SK-N-SH treated with all-trans-retinoic acid at 6 μM for 48 hours (cell line): Measurements from ENCODE around the gene PPP3CA.

Experiments used
- ATAC-seq: fragments of 200-7000 bp; cut with Tn5 transposase; 3 replicates; pipeline ENCODE4 v1.9.1; 2020; ENCODE audit warnings: mild to moderate bottlenecking, moderate library complexity
- ARNTL ChIP-seq: fragments of 450-650 bp; formaldehyde crosslinking; IDR thresholded peaks from 2 replicates; pipeline ENCODE4 v1.5.0; 2020; ENCODE audit warnings: low read depth, mild to moderate bottlenecking, moderate library complexity, borderline replicate concordance
- BACH2 ChIP-seq: fragments of 250-450 bp; sonication (Bioruptor Pico); IDR thresholded peaks from 2 replicates; pipeline ENCODE4 v1.9.0; 2021; ENCODE audit warnings: mild to moderate bottlenecking, borderline replicate concordance
- CSDC2 ChIP-seq: fragments of 250-450 bp; sonication (Bioruptor Pico); IDR thresholded peaks from 2 replicates; pipeline ENCODE4 v1.5.0; 2020; ENCODE audit warnings: mild to moderate bottlenecking, moderate library complexity
- ESRRG ChIP-seq: fragments of 250-450 bp; sonication (Bioruptor Pico); IDR thresholded peaks from 2 replicates; pipeline ENCODE4 v1.6.1; 2021; ENCODE audit warnings: mild to moderate bottlenecking
- ISL1 ChIP-seq: fragments of 250-450 bp; sonication (Bioruptor Pico); IDR thresholded peaks from 2 replicates; pipeline ENCODE4 v2.1.2; 2022; ENCODE audit warnings: mild to moderate bottlenecking, moderate library complexity
- OSR1 ChIP-seq: fragments of 250-450 bp; sonication (Bioruptor Pico); IDR thresholded peaks from 2 replicates; pipeline ENCODE4 v1.8.0; 2022; ENCODE audit warnings: moderate library complexity, mild to moderate bottlenecking, inconsistent platforms
- PPARA ChIP-seq: fragments of 250-450 bp; sonication (Bioruptor Pico); IDR thresholded peaks from 2 replicates; pipeline ENCODE4 v1.5.0; 2020; ENCODE audit warnings: mild to moderate bottlenecking, borderline replicate concordance
- RARB ChIP-seq: fragments of 250-450 bp; sonication (Bioruptor Pico); IDR thresholded peaks from 2 replicates; pipeline ENCODE4 v1.8.0; 2021; ENCODE audit warnings: mild to moderate bottlenecking, moderate library complexity
- SNAI2 ChIP-seq: fragments of 250-450 bp; sonication (Bioruptor Pico); IDR thresholded peaks from 2 replicates; pipeline ENCODE4 v1.5.0; 2020; ENCODE audit warnings: mild to moderate bottlenecking, moderate library complexity
- TCF4 ChIP-seq: fragments of 250-450 bp; sonication (Bioruptor Pico); IDR thresholded peaks from 2 replicates; pipeline ENCODE4 v1.8.0; 2021; ENCODE audit warnings: mild to moderate bottlenecking, moderate library complexity, borderline replicate concordance
- TOX ChIP-seq: fragments of 250-450 bp; sonication (Bioruptor Pico); IDR thresholded peaks from 2 replicates; pipeline ENCODE4 v1.8.0; 2021; ENCODE audit warnings: mild to moderate bottlenecking, moderate library complexity, borderline replicate concordance
- ZC3H10 ChIP-seq: fragments of 250-450 bp; sonication (Bioruptor Pico); IDR thresholded peaks from 2 replicates; pipeline ENCODE4 v1.5.1; 2021; ENCODE audit warnings: mild to moderate bottlenecking, moderate library complexity
- ZFP3 ChIP-seq: fragments of 250-450 bp; sonication (Bioruptor Pico); IDR thresholded peaks from 2 replicates; pipeline ENCODE4 v1.5.0; 2020; ENCODE audit warnings: mild to moderate bottlenecking, moderate library complexity
- ZFP30 ChIP-seq: fragments of 450-650 bp; formaldehyde crosslinking; IDR thresholded peaks from 2 replicates; pipeline ENCODE4 v1.5.0; 2022; ENCODE audit warnings: mild to moderate bottlenecking, moderate library complexity
- ZNF565 ChIP-seq: fragments of 450-650 bp; formaldehyde crosslinking; conservative IDR thresholded peaks from 2 replicates; pipeline ENCODE4 v1.5.0; 2020; ENCODE audit warnings: low read depth, mild to moderate bottlenecking, moderate library complexity
- ZNF8 ChIP-seq: fragments of 450-650 bp; formaldehyde crosslinking; IDR thresholded peaks from 2 replicates; pipeline ENCODE4 v1.5.0; 2020; ENCODE audit warnings: mild to moderate bottlenecking, moderate library complexity
- TF ChIP-seq, protein P1 (sequence below): fragments of 250-450 bp; sonication (Bioruptor Pico); IDR thresholded peaks from 2 replicates; pipeline ENCODE4 v1.5.1; 2020; ENCODE audit warnings: low read depth, mild to moderate bottlenecking, moderate library complexity
- TF ChIP-seq, protein P2 (sequence below): fragments of 250-450 bp; sonication (Bioruptor Pico); IDR thresholded peaks from 2 replicates; pipeline ENCODE4 v1.8.0; 2021; ENCODE audit warnings: low read depth, mild to moderate bottlenecking, moderate library complexity, borderline replicate concordance
- TF ChIP-seq, protein P3 (sequence below): fragments of 250-450 bp; sonication (Bioruptor Pico); IDR thresholded peaks from 2 replicates; pipeline ENCODE4 v1.8.0; 2020; ENCODE audit warnings: mild to moderate bottlenecking, moderate library complexity, borderline replicate concordance
- TF ChIP-seq, protein P4 (sequence below): fragments of 250-450 bp; sonication (Bioruptor Pico); IDR thresholded peaks from 2 replicates; pipeline ENCODE4 v1.5.1; 2021; ENCODE audit warnings: mild to moderate bottlenecking, moderate library complexity

Gene PPP3CA

DNA sequence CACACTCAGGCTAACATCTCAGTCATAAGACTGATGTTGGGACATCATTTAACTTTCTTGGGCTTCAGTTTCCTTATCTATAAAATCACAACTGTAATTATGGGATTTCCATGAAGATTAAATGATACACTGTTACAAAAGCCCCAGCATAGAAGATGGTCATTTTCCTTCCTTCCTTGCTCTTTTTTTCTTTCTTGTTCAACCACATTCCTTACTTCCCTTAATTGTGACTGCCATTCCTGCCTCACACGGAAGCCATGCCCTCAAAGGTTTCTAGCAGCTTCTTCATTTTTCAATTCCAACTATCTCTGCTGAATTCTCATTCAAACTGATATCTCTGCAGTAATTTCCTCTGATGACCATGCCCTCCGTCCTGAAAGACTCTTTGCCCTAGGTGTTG lies 311.8 kb downstream of the PPP3CA start:
- no peak for TF ChIP-seq ZNF565 (CRISPR knock-in tag)
- no peak for TF ChIP-seq ZFP3 (CRISPR knock-in tag)
- TF ChIP-seq ISL1 (CRISPR knock-in tag): no peak
- no peak for TF ChIP-seq SNAI2
- no peak for TF ChIP-seq TOX
- TF ChIP-seq, protein P1, sequence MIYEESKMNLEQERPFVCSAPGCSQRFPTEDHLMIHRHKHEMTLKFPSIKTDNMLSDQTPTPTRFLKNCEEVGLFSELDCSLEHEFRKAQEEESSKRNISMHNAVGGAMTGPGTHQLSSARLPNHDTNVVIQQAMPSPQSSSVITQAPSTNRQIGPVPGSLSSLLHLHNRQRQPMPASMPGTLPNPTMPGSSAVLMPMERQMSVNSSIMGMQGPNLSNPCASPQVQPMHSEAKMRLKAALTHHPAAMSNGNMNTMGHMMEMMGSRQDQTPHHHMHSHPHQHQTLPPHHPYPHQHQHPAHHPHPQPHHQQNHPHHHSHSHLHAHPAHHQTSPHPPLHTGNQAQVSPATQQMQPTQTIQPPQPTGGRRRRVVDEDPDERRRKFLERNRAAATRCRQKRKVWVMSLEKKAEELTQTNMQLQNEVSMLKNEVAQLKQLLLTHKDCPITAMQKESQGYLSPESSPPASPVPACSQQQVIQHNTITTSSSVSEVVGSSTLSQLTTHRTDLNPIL (CRISPR knock-in tag): no peak
- TF ChIP-seq, protein P2, sequence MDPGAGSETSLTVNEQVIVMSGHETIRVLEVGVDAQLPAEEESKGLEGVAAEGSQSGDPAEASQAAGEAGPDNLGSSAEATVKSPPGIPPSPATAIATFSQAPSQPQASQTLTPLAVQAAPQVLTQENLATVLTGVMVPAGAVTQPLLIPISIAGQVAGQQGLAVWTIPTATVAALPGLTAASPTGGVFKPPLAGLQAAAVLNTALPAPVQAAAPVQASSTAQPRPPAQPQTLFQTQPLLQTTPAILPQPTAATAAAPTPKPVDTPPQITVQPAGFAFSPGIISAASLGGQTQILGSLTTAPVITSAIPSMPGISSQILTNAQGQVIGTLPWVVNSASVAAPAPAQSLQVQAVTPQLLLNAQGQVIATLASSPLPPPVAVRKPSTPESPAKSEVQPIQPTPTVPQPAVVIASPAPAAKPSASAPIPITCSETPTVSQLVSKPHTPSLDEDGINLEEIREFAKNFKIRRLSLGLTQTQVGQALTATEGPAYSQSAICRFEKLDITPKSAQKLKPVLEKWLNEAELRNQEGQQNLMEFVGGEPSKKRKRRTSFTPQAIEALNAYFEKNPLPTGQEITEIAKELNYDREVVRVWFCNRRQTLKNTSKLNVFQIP (CRISPR knock-in tag): no peak
- TF ChIP-seq, protein P3, sequence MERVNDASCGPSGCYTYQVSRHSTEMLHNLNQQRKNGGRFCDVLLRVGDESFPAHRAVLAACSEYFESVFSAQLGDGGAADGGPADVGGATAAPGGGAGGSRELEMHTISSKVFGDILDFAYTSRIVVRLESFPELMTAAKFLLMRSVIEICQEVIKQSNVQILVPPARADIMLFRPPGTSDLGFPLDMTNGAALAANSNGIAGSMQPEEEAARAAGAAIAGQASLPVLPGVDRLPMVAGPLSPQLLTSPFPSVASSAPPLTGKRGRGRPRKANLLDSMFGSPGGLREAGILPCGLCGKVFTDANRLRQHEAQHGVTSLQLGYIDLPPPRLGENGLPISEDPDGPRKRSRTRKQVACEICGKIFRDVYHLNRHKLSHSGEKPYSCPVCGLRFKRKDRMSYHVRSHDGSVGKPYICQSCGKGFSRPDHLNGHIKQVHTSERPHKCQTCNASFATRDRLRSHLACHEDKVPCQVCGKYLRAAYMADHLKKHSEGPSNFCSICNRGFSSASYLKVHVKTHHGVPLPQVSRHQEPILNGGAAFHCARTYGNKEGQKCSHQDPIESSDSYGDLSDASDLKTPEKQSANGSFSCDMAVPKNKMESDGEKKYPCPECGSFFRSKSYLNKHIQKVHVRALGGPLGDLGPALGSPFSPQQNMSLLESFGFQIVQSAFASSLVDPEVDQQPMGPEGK (CRISPR knock-in tag): no peak
- TF ChIP-seq ESRRG (CRISPR knock-in tag): no peak
- no peak for TF ChIP-seq CSDC2 (CRISPR knock-in tag)
- TF ChIP-seq ZFP30: no peak
- no peak for TF ChIP-seq ZNF8
- no peak for TF ChIP-seq ARNTL (CRISPR knock-in tag)
- no peak for ATAC-seq

DNA sequence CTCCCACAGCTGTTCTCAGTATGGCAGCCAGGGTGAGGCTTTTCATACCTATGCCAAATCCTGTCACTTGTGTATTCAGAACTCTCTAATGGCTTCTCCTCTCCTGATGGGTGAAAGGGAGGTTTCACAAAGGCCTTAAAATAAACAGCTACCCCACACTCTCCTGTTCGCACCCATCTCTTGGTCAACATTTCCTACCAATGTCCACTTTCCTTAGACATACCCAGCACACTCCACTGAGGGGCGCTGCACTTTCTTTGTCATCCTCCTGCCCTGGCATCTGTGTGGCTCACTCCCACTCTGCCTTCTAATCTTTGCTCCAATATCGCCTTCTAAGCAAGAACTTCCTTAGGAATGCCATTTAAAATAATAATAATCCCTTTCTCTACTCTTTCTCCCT lies 313.3 kb downstream of the PPP3CA start:
- TF ChIP-seq ZC3H10 (CRISPR knock-in tag) (no peak), ESRRG (CRISPR knock-in tag) (no peak), TOX (no peak), ISL1 (CRISPR knock-in tag) (no peak), ZFP3 (CRISPR knock-in tag) (no peak), ZFP30 (no peak), BACH2 (no peak), PPARA (CRISPR knock-in tag) (no peak), TCF4 (no peak), OSR1 (CRISPR knock-in tag) (no peak), ZNF8 (no peak), RARB (CRISPR knock-in tag) (no peak), ZNF565 (CRISPR knock-in tag) (no peak)
- TF ChIP-seq, protein P3 (CRISPR knock-in tag): no peak
- TF ChIP-seq, protein P4, sequence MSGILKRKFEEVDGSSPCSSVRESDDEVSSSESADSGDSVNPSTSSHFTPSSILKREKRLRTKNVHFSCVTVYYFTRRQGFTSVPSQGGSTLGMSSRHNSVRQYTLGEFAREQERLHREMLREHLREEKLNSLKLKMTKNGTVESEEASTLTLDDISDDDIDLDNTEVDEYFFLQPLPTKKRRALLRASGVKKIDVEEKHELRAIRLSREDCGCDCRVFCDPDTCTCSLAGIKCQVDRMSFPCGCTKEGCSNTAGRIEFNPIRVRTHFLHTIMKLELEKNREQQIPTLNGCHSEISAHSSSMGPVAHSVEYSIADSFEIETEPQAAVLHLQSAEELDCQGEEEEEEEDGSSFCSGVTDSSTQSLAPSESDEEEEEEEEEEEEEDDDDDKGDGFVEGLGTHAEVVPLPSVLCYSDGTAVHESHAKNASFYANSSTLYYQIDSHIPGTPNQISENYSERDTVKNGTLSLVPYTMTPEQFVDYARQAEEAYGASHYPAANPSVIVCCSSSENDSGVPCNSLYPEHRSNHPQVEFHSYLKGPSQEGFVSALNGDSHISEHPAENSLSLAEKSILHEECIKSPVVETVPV (CRISPR knock-in tag): no peak
- TF ChIP-seq, protein P1 (CRISPR knock-in tag): no peak
- ATAC-seq: no peak

DNA sequence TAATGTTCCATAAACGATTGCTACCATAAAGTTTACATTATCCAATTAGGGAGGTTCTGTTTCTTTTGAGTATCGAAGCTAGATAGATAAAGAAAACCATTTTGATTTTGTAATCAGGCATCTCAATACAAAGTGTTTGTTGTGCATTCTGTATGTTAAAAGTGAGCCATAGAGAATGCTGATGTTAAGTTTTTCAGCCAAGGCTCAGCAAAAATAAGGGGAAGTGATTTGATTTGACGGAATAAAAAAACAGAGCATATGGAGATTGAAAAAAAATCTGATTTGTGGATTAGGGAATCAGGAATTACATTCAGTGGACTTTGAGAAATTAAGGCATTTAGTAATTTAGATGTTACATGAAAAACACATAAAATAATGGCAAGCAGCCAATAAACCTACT lies 314.8 kb downstream of the PPP3CA start:
- TF ChIP-seq CSDC2 (CRISPR knock-in tag) (no peak), OSR1 (CRISPR knock-in tag) (no peak), ZC3H10 (CRISPR knock-in tag) (no peak), TCF4 (no peak), ESRRG (CRISPR knock-in tag) (no peak), ISL1 (CRISPR knock-in tag) (no peak)
- TF ChIP-seq, protein P4 (CRISPR knock-in tag): no peak
- TF ChIP-seq, protein P2 (CRISPR knock-in tag): no peak
- TF ChIP-seq, protein P3 (CRISPR knock-in tag): no peak
- ATAC-seq: no peak
